GDM1 (cell line): ENCODE data around the gene TCP11L2.
"Not testable (repeated sequence)": the region's sequence is repeated elsewhere in the genome, so short reads cannot be mapped to it uniquely, and the experiment has no call there.

ENCODE experiments used
- DNase-seq: peaks from one replicate; lab custom pipeline; 2025; lab: John Stamatoyannopoulos, UW

Gene TCP11L2

DNA sequence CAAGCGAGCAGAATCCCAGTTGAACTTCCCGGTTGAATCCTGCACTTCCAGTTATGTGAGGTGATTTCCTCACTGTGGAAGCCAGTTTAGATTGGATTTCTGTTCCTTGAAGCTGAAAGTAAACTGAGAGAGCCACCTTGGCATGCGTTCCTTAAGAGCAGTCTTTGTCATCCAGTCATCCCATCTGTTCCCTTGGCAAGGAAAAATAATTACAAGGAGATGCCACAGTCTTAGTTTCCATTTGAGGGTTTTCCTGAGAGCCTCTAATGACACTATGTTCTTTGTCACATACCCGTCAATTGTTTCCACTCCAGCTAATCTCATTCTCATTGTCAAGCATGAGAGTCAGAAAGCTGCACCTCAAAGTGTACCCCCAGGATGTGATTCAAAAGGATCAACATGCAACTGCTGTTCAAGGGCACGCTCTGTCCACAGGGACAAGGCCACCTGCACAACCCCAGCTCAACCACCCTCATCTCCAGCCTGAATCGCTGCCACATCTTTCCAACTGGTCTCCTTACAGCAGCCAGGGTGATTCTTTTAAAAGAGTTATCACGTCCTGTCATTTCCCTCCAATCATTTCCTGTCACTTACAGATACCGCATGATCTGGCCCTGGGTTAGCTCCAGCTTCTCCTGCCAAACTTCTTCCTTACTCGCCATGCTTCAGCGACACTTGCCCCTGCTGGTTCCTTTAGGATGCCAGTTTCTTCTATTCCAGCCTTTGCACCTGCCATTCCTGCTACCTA is 18.0 kb upstream of the TCP11L2 start:
- no peak for DNase-seq

DNA sequence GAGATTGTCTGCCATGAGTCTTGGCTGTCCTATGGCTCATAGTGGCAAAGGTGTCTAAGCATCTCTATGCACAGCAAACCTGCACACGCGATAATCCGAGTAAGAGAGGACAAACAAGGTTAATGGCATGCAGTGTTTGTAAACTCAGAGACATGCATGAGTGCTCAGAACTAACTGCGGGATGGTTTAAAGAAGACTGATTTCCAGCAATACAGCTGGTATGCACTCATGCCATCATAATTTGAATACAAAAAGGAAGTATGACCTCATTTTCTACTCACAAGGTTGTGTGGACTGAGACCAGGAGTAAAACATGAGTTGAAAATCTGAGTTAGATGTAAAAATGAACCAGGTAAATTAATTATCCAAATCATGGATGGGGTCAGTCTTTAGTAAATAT is 16.6 kb upstream of the TCP11L2 start:
- no peak for DNase-seq

DNA sequence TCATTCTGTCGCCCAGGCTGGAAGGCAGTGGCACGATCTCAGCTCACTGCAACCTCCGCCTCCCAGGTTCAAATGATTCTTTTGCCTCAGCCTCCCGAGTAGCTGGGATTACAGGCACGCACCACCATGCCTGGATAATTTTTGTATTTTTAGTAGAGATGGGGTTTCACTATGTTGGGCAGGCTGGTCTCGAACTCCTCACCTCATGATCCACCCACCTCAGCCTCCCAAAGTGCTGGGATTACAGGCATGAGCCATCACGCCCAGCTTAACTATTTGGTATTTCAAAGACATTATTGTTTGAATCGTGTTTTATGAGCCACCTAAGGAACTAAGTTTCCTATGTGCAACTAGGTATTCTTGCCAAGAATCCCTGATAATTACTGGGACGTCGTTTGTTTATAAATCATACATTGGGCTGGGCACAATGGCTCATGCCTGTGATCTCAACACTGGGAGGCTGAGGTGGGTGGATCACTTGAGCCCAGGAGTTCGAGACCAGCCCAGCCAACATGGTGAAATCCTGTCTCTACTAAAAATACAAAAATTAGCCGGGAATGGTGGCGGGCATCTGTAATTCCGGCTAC is 15.9 kb upstream of the TCP11L2 start:
- DNase-seq, result not testable (repeated sequence)

DNA sequence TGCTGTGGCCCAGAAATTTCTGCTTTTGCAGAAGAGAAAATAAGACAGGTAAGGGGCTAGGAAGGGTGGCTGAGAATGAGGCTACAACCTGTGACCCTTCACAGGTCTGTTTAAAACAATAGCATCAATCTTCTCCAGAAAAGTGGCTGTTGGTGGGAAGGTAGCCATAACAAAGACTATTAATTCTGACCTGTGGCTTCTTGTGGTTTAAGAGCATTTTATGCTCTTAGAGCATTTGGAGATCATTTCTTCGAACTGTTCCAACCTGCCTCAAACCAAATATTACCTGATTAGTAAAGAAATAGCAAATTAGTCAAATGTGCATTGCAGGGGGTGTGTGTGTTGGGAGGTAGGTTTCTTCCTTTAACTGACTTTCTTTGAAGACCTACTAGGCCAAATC is 15.2 kb upstream of the TCP11L2 start:
- no peak for DNase-seq

DNA sequence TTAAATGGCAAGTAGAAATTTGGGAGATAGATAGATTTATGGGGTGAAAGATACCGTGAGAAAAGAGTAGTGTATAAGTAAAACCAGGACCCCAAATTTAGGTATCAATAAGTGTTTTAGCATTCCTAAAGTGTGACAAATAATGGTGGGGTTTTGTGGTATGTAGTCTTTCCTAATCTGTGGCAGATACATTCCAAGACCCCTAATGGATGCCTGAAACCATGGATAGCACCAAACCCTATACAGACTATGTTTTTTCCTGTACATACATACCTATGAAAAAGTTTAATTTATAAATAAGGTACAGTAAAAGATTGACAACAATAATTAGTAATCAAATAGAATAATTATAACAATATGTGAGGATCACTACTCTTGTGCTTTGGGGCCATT is 14.4 kb upstream of the TCP11L2 start:
- no peak for DNase-seq

DNA sequence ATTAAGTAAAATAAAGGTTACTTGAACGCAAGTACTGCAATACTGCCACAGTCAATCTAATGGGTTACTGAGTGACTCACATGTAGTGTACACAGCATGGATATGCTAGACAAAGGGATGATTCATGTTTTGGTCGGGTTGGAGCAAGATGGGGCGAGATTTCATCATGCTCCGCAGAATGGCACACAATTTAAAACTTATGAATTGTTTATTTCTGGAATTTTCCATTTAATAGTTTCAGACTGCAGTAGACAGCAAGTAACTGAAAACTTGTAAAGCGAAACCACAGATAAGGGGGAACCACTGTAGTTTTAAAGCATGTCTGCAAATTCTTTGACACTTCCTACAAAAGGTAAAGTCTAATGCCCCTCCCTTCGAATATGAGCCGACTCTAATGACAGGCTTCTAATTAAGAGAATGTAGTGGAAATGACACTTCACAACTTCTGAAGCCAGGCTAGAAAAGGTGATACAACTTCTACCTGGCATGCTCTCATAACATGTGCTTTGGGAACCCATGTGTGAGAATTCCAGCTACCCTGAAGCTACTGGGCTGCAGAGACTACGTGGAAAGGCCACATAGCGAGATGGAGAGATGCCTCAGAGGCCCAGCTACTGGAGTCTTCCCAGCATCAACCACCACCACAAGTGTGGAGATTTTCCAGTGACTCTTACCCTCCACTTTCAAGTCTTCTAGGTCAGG is 13.9 kb upstream of the TCP11L2 start:
- no peak for DNase-seq

DNA sequence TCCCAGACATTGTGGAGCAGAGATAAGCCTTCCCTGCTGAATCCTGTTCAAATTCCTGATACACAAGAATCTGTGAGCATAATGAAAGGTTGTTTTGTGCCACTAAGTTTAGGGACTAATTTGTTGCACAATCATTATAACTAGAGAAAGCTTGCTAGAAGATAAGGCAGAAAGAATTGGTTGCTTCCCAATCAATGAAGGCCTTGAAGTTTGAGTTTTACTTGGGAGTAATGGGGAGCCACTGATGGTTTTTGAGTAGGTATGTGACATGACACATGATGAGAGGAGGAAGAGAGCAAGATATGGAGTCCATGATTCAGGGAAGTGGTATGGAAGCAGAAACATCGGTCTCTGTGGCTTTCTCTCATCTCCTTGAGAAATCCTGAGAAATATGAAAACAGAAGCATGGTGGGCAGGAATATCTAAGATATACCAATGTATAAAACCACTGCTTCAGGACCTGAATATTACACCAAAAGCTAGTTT is 13.3 kb upstream of the TCP11L2 start:
- no peak for DNase-seq

DNA sequence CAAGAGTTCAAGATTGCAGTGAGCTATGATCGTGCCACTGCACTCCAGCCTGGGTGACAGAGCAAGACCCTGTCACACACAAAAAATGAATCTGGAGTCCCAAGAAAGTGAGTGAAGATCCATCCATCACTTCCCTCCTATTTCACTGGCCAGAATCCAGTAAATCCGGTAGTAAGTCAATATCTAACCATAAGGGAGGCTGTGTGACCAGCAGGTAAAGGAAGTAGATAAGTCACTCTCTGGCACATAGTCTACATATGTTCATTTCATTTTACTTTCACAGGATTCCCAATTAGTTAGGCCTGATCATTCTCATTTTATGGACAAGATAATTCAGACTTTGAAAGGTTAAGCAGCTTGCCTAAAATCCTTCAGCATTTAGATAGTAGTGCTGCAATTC is 11.9 kb upstream of the TCP11L2 start:
- no peak for DNase-seq

DNA sequence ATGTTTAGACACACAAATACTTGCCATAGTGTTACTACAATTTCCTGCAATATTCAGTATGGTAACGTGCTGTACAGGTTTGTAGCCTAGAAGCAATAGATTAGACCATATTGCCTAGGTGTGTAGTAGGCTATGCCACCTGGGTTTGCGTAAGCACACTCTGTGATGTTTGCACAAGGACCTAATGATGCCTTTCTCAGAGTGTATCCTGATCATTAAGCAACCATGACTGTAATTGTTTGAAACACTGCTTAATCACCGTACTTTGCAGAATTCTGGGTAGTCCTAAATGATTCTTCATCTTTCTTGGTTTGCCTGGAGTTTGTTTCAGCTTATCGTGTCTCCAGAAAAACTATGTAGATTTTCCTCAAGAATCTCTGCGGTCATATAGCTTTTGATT is 11.2 kb upstream of the TCP11L2 start:
- DNase-seq, result no peak

DNA sequence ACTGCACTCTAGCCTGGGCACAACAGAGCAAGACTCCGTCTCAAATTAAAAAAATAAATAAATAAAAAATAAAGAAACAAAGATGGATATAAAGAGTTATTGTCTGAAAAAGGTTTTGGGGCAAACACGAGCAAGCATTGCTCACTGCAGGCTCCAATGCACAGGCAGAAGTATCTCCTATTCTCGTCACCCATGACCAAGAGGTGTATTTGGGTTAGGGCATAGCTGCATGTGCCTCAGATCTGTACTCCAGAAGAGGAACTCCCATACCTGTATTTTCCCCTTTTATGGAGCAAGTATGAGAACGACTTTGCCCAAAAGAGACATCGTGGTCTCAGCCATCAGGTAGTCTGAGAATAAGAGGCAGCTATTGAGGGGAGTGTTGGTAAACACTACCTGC is 10.2 kb upstream of the TCP11L2 start:
- no peak for DNase-seq

DNA sequence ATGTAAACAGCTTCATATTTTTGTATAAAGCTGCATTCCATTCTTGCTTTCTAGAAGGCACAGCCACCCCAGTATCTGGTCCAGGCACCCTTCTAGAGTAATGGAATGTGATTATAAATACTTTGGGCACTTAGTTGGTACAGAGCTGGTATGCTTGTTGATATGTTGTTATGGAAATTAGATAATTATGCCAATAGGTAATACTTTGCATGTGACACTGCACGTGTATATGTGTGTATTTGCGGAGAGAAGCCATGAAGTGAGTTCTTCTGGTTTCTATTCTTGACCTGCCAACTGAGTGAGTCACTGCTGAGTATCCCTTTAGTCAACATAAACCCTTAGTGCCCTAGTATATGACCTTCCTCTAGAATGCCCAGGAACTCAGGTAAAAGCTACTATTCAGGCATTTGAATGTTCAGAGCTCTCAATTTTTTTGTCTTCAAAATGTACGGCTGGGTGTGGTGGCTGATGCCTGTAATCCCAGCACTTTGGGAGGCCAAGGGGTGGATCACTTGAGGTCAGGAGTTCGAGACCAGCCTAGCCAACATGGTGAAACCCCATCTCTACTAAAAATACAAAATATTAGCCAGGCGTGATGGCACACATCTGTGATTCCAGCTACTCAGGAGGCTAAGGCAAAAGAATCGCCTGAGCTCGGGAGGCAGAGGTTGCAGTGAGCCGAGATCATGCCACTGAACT is 6.2 kb upstream of the TCP11L2 start:
- no peak for DNase-seq

DNA sequence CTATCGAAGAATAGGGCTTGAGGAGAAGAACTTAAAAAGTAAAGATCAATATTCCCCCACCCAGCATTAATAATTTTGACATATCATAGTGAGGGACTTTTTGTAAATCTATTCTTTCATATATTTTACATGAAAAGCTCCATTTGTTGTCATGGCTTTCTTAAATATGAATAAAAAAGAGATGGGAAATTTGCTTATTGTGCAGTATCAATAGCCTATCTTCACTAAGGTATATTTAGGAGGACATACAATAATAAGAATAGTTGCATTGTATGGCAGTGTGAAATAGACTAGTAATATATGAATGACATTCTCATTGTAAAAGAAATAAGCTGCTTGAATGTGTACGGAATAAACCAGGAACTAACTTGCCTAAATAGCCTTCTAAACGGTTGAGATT is 5.5 kb upstream of the TCP11L2 start:
- no peak for DNase-seq

DNA sequence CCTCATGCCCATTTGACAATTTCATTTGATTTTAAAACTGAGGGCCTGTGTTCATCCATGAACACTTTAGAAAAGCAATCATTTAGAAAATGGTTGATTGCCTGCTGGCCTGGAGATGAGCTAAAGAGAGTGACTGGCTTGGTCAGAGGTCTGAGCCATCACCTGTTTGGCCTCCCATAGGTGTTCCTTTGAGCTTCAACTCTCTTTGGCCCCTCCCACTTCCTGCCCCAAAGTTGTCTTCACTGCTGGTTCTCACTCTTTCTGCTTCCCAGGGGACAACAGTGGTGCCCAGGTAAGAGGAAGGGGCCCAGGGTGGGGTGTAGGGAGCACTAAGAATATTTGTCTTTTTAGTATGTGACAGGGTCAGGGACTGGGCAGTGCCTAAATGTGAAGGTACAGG is 4.9 kb upstream of the TCP11L2 start:
- no peak for DNase-seq

DNA sequence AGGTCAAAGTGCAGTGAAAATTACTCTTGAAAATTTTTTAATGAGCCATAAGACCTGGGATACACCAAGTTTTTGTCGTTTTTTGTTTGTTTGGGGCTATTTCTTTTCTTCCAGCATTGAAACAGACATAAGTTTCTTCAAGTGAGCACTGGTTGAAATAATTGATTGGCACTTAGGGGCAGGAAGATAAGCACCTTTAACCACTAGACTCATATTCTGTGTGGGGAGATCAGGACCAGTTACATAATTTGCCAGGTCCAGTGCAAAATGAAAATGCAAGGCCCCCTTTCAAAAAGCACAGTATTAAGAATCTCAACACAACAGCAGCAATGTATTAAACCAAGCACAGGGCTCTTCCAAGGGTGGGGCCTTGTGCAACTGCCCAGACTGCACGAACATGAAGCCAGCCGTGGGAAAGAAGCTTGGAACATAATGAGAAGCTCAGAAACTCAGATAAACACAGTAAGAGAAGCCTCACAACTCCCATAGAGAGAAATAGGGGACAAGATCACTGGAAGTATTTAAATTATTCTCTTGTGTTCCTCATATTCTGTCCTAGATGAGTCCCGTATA is 3.2 kb upstream of the TCP11L2 start:
- no peak for DNase-seq

DNA sequence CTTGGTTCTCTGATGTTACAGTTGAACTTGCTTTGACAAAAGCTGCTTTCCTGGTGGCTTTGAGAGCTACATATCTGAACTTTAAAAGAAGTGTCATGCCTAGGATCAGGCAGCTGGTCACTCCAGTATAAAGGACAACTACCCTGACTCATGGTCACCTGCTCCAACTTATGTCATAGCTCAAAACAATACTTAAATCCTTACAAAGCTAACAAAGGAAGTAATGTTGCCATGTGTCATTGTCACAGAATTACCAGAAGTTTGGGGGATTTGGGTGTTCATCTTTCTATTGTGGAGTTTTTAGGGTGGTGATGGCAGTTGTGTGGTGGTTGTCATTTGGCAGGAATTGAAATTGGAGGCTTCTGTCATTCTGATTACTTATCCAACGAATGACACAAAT is 1.8 kb upstream of the TCP11L2 start:
- DNase-seq, result no peak

DNA sequence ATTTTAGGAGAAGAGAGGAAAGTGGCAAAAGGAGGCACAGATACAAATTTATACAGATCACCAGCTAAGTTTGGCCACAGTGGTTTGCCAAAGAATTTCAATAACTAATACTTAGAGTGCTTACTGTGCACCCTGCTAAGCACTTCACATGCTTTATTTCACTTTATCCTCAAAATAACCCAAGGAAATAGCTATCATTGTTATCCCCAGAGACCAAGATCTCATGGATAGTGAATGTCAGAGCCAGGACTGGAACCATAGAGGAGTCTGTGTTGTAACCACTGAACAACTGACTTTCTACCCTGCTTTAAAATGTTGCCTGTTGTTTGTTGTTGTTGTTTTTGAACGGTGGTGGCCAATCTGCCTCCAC is 1.3 kb upstream of the TCP11L2 start:
- DNase-seq, result no peak

DNA sequence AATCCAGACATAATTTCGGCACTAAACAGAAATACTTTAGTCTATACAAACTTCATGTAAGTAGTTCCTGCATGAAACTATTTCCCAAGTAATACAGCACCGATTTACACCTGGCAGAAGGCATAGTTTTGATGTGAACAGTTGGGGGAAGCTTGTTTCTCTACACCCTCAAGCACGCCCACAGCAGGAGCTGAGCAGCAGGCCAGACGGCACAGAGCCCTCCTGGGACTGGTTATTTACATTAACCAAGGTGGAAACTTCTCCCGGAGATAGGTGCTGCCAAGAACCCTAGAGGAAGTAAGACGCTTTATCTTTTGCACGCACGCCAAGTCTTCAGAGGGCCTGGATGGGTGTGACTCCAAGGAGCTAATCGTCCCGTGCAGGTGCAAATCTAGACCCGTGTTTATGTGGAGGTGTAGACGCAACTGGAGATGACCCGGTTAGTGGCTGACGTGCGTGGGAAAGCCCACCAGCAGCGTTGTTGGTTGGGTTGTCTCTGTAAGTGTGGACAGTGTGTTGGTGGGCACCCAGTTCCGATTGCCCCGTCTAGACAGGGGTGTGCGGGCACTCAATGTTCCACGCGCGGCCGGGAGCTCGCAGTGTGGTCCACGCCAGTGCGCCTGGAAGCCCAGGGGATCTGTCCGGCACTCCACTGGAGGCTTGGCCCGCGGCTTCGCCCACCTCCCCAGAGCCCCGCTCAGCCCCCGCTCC is 767 bp upstream of the TCP11L2 start:
- DNase-seq, result no peak

DNA sequence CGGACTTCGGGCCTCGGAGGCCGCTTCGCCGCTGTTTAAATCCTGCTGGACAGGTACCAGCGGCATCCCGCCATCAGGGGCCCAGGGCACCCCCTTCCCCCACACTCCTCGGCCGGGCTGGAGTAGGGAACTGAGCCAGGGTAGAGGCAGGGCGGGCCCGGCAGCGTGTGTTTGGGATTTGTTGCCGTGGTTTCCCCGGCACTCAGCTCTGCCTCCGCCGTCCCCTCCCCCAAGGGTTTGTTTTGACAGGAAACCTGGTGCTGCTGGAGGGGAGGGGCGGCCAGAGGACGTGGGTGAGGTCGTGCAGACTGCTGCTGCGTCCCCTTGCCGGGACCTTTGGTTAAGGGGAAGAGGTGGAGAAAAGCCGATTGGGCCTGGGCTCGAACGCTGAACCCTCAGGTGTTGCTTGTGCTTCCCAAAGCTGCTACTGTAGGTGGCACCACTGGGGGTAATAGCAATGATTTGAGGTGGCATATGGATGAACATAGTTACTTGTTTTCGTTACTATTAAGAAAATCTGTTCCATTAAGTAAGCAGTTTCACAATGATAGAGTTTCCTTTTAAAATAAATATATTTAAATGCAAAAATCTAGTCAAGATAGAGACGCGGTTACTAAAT is 778 bp downstream of the TCP11L2 start:
- peak; percentile 39 for DNase-seq

DNA sequence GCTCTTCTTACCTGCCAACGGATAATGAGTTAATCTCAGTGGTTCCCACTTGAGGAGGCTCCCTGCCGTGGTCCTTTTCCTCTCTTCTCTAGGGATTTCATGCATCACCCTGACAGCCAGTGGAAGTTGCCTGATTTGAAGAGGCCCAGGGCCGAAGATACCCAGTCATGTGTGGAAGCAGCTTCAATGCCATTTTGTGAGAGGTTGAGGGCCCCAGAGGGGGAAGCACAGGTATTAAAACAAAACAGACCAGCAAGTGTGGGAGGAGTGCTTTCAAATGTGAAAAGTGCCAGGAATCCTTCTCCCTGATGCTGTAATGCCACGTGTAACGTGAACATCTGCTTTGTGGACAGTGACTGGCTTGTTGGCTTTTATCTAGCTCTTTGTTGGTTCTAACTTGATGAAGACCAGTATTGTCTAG is 1.5 kb downstream of the TCP11L2 start:
- no peak for DNase-seq

DNA sequence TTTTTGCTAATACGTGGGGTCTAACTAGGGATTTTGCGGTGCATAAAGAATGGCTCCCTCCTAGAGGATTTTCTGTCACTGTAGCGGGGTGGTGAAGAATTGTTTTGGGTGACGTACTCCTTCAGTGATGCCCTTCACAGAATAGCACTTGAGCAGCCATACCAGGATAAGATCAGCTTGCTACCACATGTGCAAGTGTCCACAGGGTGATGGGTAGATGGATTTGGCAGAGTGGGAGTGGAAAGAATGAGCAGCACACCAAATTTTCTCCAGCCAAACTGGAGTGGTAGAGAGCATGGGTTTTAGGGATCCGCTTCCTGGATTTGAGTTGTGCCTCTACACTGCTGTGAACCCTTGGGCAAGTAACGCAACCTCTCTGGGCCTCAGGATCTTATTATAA is 2.3 kb downstream of the TCP11L2 start:
- no peak for DNase-seq

DNA sequence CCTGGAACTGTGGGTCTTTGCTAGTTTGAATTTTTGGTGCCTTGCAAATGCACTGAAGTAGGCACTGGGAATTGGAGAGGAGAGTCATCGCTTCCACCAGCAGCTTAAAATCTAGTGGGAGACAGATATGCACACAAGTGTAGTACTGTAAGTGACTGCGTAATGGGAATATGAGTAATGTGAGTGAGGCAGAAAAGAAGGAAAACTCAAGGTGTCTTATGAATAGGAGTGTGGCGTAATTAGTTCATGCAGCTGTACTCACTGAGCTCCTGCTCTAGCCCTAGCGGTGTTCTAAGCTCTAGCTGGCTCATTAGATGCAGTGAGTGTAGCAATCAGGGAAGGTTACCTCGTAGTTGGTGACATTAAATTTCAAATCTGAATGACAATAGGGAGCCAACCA is 2.8 kb downstream of the TCP11L2 start:
- no peak for DNase-seq
